HepG2 (cell line): Measurements from ENCODE around the gene TM9SF4.

Experiments used
- ESRRA ChIP-seq: sonication (generic); formaldehyde crosslinking; IDR thresholded peaks from 2 replicates; pipeline ENCODE4 v1.5.1; 2020; ENCODE audit warnings: mild to moderate bottlenecking, low read depth, missing genetic modification reagents
- FOXM1 ChIP-seq: sonication (generic); formaldehyde crosslinking; IDR thresholded peaks from 2 replicates; pipeline ENCODE4 v1.5.0; 2020; ENCODE audit warnings: missing genetic modification reagents
- JUNB ChIP-seq: sonication (generic); formaldehyde crosslinking; IDR thresholded peaks from 2 replicates; pipeline ENCODE4 v1.8.0; 2022; ENCODE audit warnings: missing genetic modification reagents, mild to moderate bottlenecking, borderline replicate concordance
- MTA3 ChIP-seq: sonication (generic); formaldehyde crosslinking; IDR thresholded peaks from 2 replicates; pipeline ENCODE4 v1.4.0; 2020; ENCODE audit warnings: missing genetic modification reagents
- MXD4 ChIP-seq: IDR thresholded peaks from 2 replicates; pipeline ENCODE4 v1.6.1; 2016; ENCODE audit warnings: mild to moderate bottlenecking, missing biosample characterization, missing genetic modification reagents
- NCOR1 ChIP-seq: fragments of 200-600 bp; sonication (generic); IDR thresholded peaks from 2 replicates; pipeline ENCODE4 v1.7.0; 2017; ENCODE audit warnings: antibody characterized with exemption, low read length, borderline replicate concordance
- RAD51 ChIP-seq: fragments of 450-650 bp; IDR thresholded peaks from 2 replicates; pipeline ENCODE4 v1.6.1; 2016; ENCODE audit warnings: borderline replicate concordance
- SIN3A ChIP-seq: IDR thresholded peaks from 2 replicates; pipeline ENCODE4 v1.6.1; 2011; ENCODE audit warnings: low read depth, mild to moderate bottlenecking, control low read depth, low read length, borderline replicate concordance
- SP2 ChIP-seq: sonication (generic); formaldehyde crosslinking; IDR thresholded peaks from 2 replicates; pipeline ENCODE4 v1.5.1; 2020; ENCODE audit warnings: mild to moderate bottlenecking, missing genetic modification reagents
- ZNF17 ChIP-seq: sonication (generic); formaldehyde crosslinking; IDR thresholded peaks from 2 replicates; pipeline ENCODE4 v1.5.0; 2020; ENCODE audit warnings: mild to moderate bottlenecking, missing genetic modification reagents
- ZNF354B ChIP-seq: sonication (generic); formaldehyde crosslinking; IDR thresholded peaks from 2 replicates; pipeline ENCODE4 v1.8.0; 2022; ENCODE audit warnings: mild to moderate bottlenecking, missing genetic modification reagents
- TF ChIP-seq, protein P1 (sequence below): sonication (generic); formaldehyde crosslinking; IDR thresholded peaks from 2 replicates; pipeline ENCODE4 v1.4.0; 2020; ENCODE audit warnings: mild to moderate bottlenecking, missing genetic modification reagents
- TF ChIP-seq, protein P2 (sequence below), 2 experiments: IDR thresholded peaks; 2 replicates each; pipeline ENCODE4 v1.6.1; 2011 to 2012; ENCODE audit warnings: low read length in 2 of 2, borderline replicate concordance in 1 of 2, low read depth in 1 of 2, mild to moderate bottlenecking in 1 of 2, moderate library complexity in 1 of 2
- TF ChIP-seq, protein P3 (sequence below): sonication (generic); formaldehyde crosslinking; conservative IDR thresholded peaks from 2 replicates; pipeline ENCODE4 v1.4.0; 2020; ENCODE audit warnings: missing genetic modification reagents

DNA sequence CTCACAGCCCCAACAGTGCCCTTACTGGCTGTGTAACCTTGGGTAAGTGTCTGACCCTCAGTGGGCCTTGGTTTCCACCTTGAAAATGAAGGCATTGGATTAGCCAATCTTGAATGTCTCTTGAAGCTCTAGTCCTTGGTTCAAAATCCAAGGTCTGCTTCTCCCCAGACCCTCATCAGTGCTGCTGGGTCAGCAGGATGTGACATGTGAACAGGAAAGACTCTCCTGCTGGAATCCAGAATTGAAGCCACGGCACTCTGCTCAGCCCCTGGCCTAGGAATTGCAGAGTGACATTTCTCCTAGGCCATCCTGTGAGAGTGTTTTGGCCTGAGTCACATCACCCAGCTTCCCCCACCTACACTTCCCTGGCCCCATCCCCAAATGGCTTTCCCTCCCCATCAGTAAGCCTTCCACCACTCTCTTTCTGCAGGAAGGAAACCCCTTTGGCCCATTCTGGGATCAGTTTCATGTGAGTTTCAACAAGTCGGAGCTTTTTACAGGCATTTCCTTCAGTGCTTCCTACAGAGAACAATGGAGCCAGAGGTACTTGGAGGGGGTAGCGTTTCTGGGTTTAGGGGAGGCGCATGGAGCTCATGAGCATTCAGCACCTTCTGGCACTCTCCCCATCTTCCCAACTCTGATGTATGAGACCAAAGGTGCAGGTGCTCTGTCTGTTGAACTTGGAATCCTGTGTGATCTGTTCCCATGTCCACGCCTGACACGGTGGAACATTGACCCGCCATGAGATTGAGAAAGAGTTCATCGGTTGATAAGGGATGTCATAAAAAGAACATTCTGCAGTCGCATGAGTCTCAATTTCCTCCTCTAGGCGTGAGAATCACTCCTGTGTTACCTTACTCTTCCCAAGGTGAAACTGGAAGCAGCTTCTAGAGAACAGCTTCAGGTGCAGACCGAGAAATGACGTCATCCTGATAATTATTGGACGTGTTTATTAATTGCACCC, 106.9 kb downstream of the TM9SF4 start:
- TF ChIP-seq ESRRA (CRISPR knock-in tag) (no peak), MTA3 (CRISPR knock-in tag) (no peak), JUNB (CRISPR knock-in tag) (no peak), SIN3A (no peak), FOXM1 (CRISPR knock-in tag) (no peak), ZNF354B (no peak), ZNF17 (CRISPR knock-in tag) (no peak), MXD4 (CRISPR knock-in tag) (no peak), SP2 (CRISPR knock-in tag) (no peak), NCOR1 (no peak), RAD51 (no peak)
- TF ChIP-seq, protein P1, sequence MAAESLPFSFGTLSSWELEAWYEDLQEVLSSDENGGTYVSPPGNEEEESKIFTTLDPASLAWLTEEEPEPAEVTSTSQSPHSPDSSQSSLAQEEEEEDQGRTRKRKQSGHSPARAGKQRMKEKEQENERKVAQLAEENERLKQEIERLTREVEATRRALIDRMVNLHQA (CRISPR knock-in tag): no peak
- TF ChIP-seq, protein P2, sequence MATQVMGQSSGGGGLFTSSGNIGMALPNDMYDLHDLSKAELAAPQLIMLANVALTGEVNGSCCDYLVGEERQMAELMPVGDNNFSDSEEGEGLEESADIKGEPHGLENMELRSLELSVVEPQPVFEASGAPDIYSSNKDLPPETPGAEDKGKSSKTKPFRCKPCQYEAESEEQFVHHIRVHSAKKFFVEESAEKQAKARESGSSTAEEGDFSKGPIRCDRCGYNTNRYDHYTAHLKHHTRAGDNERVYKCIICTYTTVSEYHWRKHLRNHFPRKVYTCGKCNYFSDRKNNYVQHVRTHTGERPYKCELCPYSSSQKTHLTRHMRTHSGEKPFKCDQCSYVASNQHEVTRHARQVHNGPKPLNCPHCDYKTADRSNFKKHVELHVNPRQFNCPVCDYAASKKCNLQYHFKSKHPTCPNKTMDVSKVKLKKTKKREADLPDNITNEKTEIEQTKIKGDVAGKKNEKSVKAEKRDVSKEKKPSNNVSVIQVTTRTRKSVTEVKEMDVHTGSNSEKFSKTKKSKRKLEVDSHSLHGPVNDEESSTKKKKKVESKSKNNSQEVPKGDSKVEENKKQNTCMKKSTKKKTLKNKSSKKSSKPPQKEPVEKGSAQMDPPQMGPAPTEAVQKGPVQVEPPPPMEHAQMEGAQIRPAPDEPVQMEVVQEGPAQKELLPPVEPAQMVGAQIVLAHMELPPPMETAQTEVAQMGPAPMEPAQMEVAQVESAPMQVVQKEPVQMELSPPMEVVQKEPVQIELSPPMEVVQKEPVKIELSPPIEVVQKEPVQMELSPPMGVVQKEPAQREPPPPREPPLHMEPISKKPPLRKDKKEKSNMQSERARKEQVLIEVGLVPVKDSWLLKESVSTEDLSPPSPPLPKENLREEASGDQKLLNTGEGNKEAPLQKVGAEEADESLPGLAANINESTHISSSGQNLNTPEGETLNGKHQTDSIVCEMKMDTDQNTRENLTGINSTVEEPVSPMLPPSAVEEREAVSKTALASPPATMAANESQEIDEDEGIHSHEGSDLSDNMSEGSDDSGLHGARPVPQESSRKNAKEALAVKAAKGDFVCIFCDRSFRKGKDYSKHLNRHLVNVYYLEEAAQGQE (IDR thresholded peaks at IDR 0.05; ENCODE audit: borderline replicate concordance in 1 of 2, low read depth in 1 of 2, low read length in 2 of 2): no peak
- TF ChIP-seq, protein P3, sequence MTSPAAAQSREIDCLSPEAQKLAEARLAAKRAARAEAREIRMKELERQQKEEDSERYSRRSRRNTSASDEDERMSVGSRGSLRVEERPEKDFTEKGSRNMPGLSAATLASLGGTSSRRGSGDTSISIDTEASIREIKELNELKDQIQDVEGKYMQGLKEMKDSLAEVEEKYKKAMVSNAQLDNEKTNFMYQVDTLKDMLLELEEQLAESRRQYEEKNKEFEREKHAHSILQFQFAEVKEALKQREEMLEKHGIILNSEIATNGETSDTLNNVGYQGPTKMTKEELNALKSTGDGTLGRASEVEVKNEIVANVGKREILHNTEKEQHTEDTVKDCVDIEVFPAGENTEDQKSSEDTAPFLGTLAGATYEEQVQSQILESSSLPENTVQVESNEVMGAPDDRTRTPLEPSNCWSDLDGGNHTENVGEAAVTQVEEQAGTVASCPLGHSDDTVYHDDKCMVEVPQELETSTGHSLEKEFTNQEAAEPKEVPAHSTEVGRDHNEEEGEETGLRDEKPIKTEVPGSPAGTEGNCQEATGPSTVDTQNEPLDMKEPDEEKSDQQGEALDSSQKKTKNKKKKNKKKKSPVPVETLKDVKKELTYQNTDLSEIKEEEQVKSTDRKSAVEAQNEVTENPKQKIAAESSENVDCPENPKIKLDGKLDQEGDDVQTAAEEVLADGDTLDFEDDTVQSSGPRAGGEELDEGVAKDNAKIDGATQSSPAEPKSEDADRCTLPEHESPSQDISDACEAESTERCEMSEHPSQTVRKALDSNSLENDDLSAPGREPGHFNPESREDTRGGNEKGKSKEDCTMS (CRISPR knock-in tag): no peak
